GM10266 (cell line): Measurements from ENCODE around the gene TOM1L2.

Experiments used
- DNase-seq: peaks from one replicate; pipeline ENCODE4 v3.0.0; 2012; ENCODE audit errors: extremely low spot score
- TF ChIP-seq, protein P1 (sequence below): IDR thresholded peaks from 2 replicates; pipeline ENCODE4 v1.5.1; 2012; ENCODE audit warnings: mild to moderate bottlenecking, low read depth; ENCODE audit not compliant: control insufficient read depth, insufficient read depth; ENCODE audit errors: missing control alignments

The TOM1L2 gene

DNA sequence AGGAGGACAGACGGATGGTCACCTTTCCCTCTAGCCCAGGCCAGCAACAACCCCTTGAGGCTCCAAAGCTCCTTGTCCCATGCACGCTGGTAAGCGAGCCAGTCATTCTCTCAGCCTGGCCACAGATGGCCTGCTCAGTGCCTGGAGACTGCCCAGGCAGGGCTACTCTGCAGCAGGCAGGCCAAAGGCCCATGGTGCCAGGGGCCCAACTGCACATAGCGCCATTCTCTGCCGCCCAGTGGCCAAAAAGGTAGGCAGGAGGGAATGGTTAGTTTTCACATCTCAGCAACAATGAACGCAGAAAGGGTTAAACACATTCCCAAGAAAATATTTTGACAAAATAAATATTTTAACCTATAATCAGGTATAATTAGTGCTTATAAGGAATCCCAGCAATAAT is 127.7 kb downstream of the TOM1L2 start:
- no peak for DNase-seq
- TF ChIP-seq, protein P1, sequence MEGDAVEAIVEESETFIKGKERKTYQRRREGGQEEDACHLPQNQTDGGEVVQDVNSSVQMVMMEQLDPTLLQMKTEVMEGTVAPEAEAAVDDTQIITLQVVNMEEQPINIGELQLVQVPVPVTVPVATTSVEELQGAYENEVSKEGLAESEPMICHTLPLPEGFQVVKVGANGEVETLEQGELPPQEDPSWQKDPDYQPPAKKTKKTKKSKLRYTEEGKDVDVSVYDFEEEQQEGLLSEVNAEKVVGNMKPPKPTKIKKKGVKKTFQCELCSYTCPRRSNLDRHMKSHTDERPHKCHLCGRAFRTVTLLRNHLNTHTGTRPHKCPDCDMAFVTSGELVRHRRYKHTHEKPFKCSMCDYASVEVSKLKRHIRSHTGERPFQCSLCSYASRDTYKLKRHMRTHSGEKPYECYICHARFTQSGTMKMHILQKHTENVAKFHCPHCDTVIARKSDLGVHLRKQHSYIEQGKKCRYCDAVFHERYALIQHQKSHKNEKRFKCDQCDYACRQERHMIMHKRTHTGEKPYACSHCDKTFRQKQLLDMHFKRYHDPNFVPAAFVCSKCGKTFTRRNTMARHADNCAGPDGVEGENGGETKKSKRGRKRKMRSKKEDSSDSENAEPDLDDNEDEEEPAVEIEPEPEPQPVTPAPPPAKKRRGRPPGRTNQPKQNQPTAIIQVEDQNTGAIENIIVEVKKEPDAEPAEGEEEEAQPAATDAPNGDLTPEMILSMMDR, result no peak

- TF ChIP-seq, protein P1, result no peak
- no peak for DNase-seq
Observed at GRCh38 chr17:17844079-17844478, 128.1 kb downstream of the TOM1L2 start.

GRCh38 chr17:17843096-17843495 is 129.1 kb downstream of the TOM1L2 start:
- DNase-seq, result no peak
- TF ChIP-seq, protein P1, result no peak

- no peak for DNase-seq
- TF ChIP-seq, protein P1, result no peak
Observed at GRCh38 chr17:17842111-17842876, 129.9 kb downstream of the TOM1L2 start.

DNA sequence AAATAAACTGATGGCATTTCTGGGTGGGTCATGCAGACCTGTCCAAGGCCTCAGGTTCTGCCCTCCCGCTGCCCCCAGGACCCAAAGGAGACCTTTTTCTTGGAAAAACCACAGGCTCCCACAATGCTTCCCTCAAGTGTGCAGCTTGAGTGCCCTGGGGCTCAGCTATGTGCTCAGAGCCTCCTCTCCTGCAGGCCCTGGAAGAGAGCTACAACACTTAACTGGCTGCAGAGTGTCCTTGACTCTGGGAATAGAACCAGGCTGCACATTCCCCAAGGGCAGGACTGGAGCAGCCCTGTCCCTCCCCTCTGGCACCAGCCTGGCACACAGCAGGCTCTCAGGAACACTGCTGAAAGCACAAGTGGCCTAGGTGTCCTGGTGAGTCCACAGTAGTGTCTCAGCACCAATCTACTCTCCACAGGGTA is 130.6 kb downstream of the TOM1L2 start:
- no peak for DNase-seq
- TF ChIP-seq, protein P1, result no peak

DNA sequence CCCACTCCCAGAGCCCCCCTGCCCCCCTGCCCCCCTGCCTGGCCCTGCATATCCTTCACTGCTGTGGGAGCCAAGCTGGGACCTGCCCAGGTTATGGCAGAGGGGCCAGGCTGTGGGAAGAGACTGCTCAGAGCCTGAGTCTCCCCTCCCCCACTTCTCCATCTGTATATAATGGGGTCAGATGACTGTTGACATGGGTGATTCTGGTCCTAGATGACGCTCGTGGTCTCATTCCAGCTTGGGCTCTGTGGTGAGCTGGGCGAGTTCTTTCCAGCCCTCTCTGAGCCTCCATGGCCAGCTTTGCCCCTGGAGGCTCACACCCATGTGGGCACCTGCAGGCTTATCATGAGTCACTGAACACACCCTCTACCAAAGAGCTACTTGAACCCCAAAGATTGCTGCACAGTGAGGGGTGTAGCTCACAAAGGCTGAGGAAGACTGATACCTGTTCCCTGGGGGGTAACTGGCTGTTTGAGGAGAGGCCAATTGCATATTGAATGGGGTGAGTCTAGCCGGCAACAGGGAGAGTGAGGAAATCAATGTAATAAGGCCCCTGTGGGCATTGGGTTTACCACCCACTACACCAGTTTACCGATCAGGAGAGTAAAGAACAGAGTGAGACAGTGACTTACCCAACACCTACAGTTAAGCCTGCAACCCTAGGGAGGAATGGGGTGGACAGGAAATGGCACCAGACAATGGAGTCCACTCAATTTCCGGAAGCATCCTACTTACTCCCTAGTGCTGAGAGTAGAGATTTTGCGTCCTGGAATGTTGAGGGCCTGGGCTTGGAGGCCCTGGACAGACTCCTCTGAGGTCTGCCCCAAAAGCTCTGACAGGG is 131.2 kb downstream of the TOM1L2 start:
- peak; percentile 28 for DNase-seq
- TF ChIP-seq, protein P1, result no peak
